ENCODE data around the gene PPP1R1B.

GRCh38 chr17:39625198-39625785, 1.5 kb upstream of the PPP1R1B start:
- TF ChIP-seq CTCF (IDR thresholded peaks at IDR 0.05) (no peak), POLR2A (IDR thresholded peaks at IDR 0.05) (no peak), POLR2AphosphoS5 (IDR thresholded peaks at IDR 0.05) (no peak), EP300 (IDR thresholded peaks at IDR 0.05) (no peak)

Data from sigmoid colon (tissue), 4 donors.